Activated CD8-positive, alpha-beta T cell treated with anti-CD3 and anti-CD28 coated beads for 36 hours (primary cell): ENCODE results near the gene PYGO1. TPM values are rescaled to one million over a fixed set of nuclear protein-coding genes. Genes with fewer than 3 reads are reported as not detected.

Experiments
- ATAC-seq: fragments of 200-7000 bp; cut with Tn5 transposase; one replicate; pipeline ENCODE4 v1.10.0; 2021; ENCODE audit warnings: mild to moderate bottlenecking, moderate library complexity
- CTCF ChIA-PET: fragments of 350-600 bp; sonication (Branson Sonifier 250); formaldehyde crosslinking; loops from one replicate; lab custom pipeline; 2021; ENCODE audit warnings: antibody characterized with exemption; lab: Charles Lee
- POLR2A ChIA-PET: fragments of 350-600 bp; sonication (Branson Sonifier 250); formaldehyde crosslinking; loops from one replicate; lab custom pipeline; 2021; ENCODE audit warnings: antibody characterized with exemption; lab: Charles Lee
- DNase-seq: peaks from one replicate; pipeline ENCODE4 v3.0.0-alpha.2; 2020
- H3K27ac Mint-ChIP-seq: one replicate; pipeline ENCODE4 v1.8.0; 2021; ENCODE audit warnings: mild to moderate bottlenecking, mixed read lengths
- H3K27me3 Mint-ChIP-seq: one replicate; pipeline ENCODE4 v1.8.0; 2021; ENCODE audit warnings: mixed read lengths
- H3K36me3 Mint-ChIP-seq: one replicate; pipeline ENCODE4 v1.8.0; 2021; ENCODE audit warnings: low read depth, mixed read lengths
- H3K4me1 Mint-ChIP-seq: one replicate; pipeline ENCODE4 v1.8.0; 2021; ENCODE audit warnings: low read depth, mixed read lengths
- H3K4me3 Mint-ChIP-seq: one replicate; pipeline ENCODE4 v1.8.0; 2021; ENCODE audit warnings: mild to moderate bottlenecking, moderate library complexity, mixed read lengths
- H3K9me3 Mint-ChIP-seq: one replicate; pipeline ENCODE4 v1.8.0; 2021; ENCODE audit warnings: mixed read lengths
- CTCF ChIP-seq: fragments of 200-600 bp; IDR thresholded peaks from one replicate; pipeline ENCODE4 v1.8.0; 2022; ENCODE audit warnings: antibody characterized with exemption, mild to moderate bottlenecking
- intact Hi-C: fragments of 100-400 bp; cut with micrococcal nuclease; formaldehyde crosslinking; loops from one replicate; pipeline ENCODE4 v1.10.0; 2022
- total RNA-seq, 2 experiments: library from RNA; stranded (reverse); gene quantifications; one replicate each; pipeline ENCODE4 v1.2.3, GENCODE V29; 2021

Gene PYGO1
- total RNA-seq, 2 experiments from 2014 or later: not detected

- H3K9me3 Mint-ChIP-seq: peaks cover 19% of the 10 kb centered on the region
- ATAC-seq (no peak), DNase-seq (no peak)
- no peak for TF ChIP-seq CTCF
- POLR2A ChIA-PET: no interaction called here
- CTCF ChIA-PET: no interaction called here
- H3K27ac Mint-ChIP-seq: no peak overlapping the region
- intact Hi-C loops: no loop called here
- no peaks in the 10 kb centered on the region for H3K4me1 Mint-ChIP-seq
- H3K27me3 Mint-ChIP-seq: peaks cover 7% of the 10 kb centered on the region
- peaks cover 9% of the 10 kb centered on the region for H3K36me3 Mint-ChIP-seq
- H3K4me3 Mint-ChIP-seq: no peak overlapping the region
These were observed 35.2 kb downstream of the PYGO1 start for GRCh38 chr15:55552926-55553325.

- POLR2A ChIA-PET: no interaction called here
- ATAC-seq (no peak), DNase-seq (no peak)
- no peak for TF ChIP-seq CTCF
- H3K27ac Mint-ChIP-seq: no peak overlapping the region
- H3K4me1 Mint-ChIP-seq: no peaks in the 10 kb centered on the region
- H3K27me3 Mint-ChIP-seq: peaks cover 7% of the 10 kb centered on the region
- intact Hi-C loops: no loop called here
- peaks cover 9% of the 10 kb centered on the region for H3K36me3 Mint-ChIP-seq
- H3K4me3 Mint-ChIP-seq: no peak overlapping the region
- CTCF ChIA-PET: no interaction called here
- peaks cover 19% of the 10 kb centered on the region for H3K9me3 Mint-ChIP-seq
These were observed 35.7 kb downstream of the PYGO1 start for GRCh38 chr15:55552451-55552850.

GRCh38 chr15:55549305-55549704 is 38.8 kb downstream of the PYGO1 start:
- no peak overlapping the region for H3K27ac Mint-ChIP-seq
- intact Hi-C loops: no loop called here
- no peak for DNase-seq
- ChIA-PET POLR2A (no interaction called here), CTCF (no interaction called here)
- no peak for TF ChIP-seq CTCF
- H3K27me3 Mint-ChIP-seq: peaks cover 5% of the 10 kb centered on the region
- no peaks in the 10 kb centered on the region for H3K4me1 Mint-ChIP-seq
- peaks cover under 1% of the 10 kb centered on the region for H3K9me3 Mint-ChIP-seq
- ATAC-seq: no peak
- no peak overlapping the region for H3K4me3 Mint-ChIP-seq
- no peaks in the 10 kb centered on the region for H3K36me3 Mint-ChIP-seq

GRCh38 chr15:55546718-55547117 is 41.4 kb downstream of the PYGO1 start:
- ChIA-PET CTCF (no interaction called here), POLR2A (no interaction called here)
- peaks cover 8% of the 10 kb centered on the region for H3K27me3 Mint-ChIP-seq
- no peak overlapping the region for H3K4me3 Mint-ChIP-seq
- no peak overlapping the region for H3K27ac Mint-ChIP-seq
- intact Hi-C loops: no loop called here
- H3K9me3 Mint-ChIP-seq: no peaks in the 10 kb centered on the region
- ATAC-seq (no peak), DNase-seq (no peak)
- TF ChIP-seq CTCF: no peak
- no peaks in the 10 kb centered on the region for H3K4me1 Mint-ChIP-seq
- no peaks in the 10 kb centered on the region for H3K36me3 Mint-ChIP-seq

- ATAC-seq: no peak
- Mint-ChIP-seq H3K4me1 (no peaks in the 10 kb centered on the region), H3K27me3 (peaks cover 1% of the 10 kb centered on the region), H3K36me3 (no peaks in the 10 kb centered on the region), H3K9me3 (no peaks in the 10 kb centered on the region), H3K4me3 (no peak overlapping the region), H3K27ac (no peak overlapping the region)
- ChIA-PET POLR2A (no interaction called here), CTCF (no interaction called here)
- TF ChIP-seq CTCF: no peak
- intact Hi-C loops: no loop called here
- no peak for DNase-seq
These were observed 52.7 kb downstream of the PYGO1 start for GRCh38 chr15:55535436-55535835.
